ENCODE data around the gene RRP15.

Gene RRP15

GRCh38 chr1:218284917-218285635 lies at the start of gene RRP15:
Gene RRP15, plus strand, starts transcription at chr1:218285293. Its CDS starts 24 bp downstream, at chr1:218285317.
- peak; percentile 78 for DNase-seq (ENCODE audit: low read depth)

- DNase-seq (ENCODE audit: low read depth) = no peak
These were observed 42.9 kb upstream of the RRP15 start for GRCh38 chr1:218242171-218242570.

GRCh38 chr1:218247339-218247738 lies 37.8 kb upstream of the RRP15 start:
- DNase-seq (ENCODE audit: low read depth) = no peak

- DNase-seq (ENCODE audit: low read depth) = no peak
These were observed 35.6 kb upstream of the RRP15 start for GRCh38 chr1:218249338-218250140.

- no peak for DNase-seq (ENCODE audit: low read depth)
These were observed 34.6 kb upstream of the RRP15 start for GRCh38 chr1:218250492-218250891.

GRCh38 chr1:218254296-218254946 lies 30.7 kb upstream of the RRP15 start:
- DNase-seq (ENCODE audit: low read depth) = no peak

- no peak for DNase-seq (ENCODE audit: low read depth)
These were observed 30.0 kb upstream of the RRP15 start for GRCh38 chr1:218255090-218255489.

GRCh38 chr1:218257371-218257770 lies 27.7 kb upstream of the RRP15 start:
- DNase-seq (ENCODE audit: low read depth) = no peak

- DNase-seq (ENCODE audit: low read depth) = no peak
These were observed 27.1 kb upstream of the RRP15 start for GRCh38 chr1:218257971-218258370.

GRCh38 chr1:218259339-218259738 lies 25.8 kb upstream of the RRP15 start:
- no peak for DNase-seq (ENCODE audit: low read depth)

- DNase-seq (ENCODE audit: low read depth) = no peak
These were observed 25.3 kb upstream of the RRP15 start for GRCh38 chr1:218259800-218260199.

- DNase-seq (ENCODE audit: low read depth) = no peak
These were observed 22.8 kb upstream of the RRP15 start for GRCh38 chr1:218262259-218262658.

- DNase-seq (ENCODE audit: low read depth) = no peak
These were observed 18.7 kb upstream of the RRP15 start for GRCh38 chr1:218266356-218266755.

GRCh38 chr1:218272366-218272765 lies 12.7 kb upstream of the RRP15 start:
- DNase-seq (ENCODE audit: low read depth) = no peak

GRCh38 chr1:218273762-218274479 lies 11.2 kb upstream of the RRP15 start:
- DNase-seq (ENCODE audit: low read depth) = no peak

GRCh38 chr1:218274511-218274910 lies 10.6 kb upstream of the RRP15 start:
- no peak for DNase-seq (ENCODE audit: low read depth)

- no peak for DNase-seq (ENCODE audit: low read depth)
These were observed 9.3 kb upstream of the RRP15 start for GRCh38 chr1:218275823-218276222.

- no peak for DNase-seq (ENCODE audit: low read depth)
These were observed 3.8 kb upstream of the RRP15 start for GRCh38 chr1:218281285-218281684.

- DNase-seq (ENCODE audit: low read depth) = no peak
These were observed 646 bp upstream of the RRP15 start for GRCh38 chr1:218284377-218284916.

- no peak for DNase-seq (ENCODE audit: low read depth)
These were observed 7.4 kb downstream of the RRP15 start for GRCh38 chr1:218292515-218292914.

- DNase-seq (ENCODE audit: low read depth) = no peak
These were observed 9.5 kb downstream of the RRP15 start for GRCh38 chr1:218294546-218294945.

GRCh38 chr1:218296162-218296561 lies 11.1 kb downstream of the RRP15 start:
- DNase-seq (ENCODE audit: low read depth) = no peak

Measured in stimulated activated CD4-positive, alpha-beta T cell treated with anti-CD3 and anti-CD28 coated beads, Interleukin-2, amount 100 ng/mL, for 4 hours (primary cell).